ENCODE results near the gene POLR2C.

POLR2C gene

DNA sequence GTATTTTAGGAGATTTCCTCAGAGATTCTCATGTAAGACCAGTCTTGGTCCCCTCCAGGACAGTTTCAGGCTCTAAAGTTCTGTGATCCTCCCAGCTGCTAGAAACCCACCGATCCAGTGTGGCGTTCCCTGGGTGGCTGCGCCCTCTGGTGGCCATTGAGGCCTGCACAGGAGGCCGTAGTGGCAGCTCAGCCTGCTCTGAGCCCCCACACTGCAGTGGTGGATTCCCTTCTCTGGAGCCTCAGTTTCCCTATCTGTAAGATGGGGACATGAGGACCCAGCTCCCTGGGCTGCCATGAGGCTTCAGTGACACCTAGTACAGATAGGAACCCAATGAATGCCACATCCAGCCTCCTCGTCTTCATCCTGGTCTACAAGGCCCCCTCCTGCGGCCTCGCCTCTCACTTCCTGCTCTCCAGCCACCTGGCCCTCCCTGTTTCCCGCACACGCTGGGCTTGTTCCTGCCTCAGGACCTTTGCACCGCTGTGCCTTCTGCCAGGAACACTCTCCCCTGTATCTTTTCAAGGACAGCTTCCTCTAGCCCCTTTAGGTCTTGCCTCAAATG is 57.4 kb downstream of the POLR2C start:
- Histone ChIP-seq H3K4me2 (ENCODE audit: low read depth, low read length, poor library complexity, severe bottlenecking) (no peak overlapping the region), H3K79me2 (ENCODE audit: insufficient read depth, low read length) (no peaks in the 10 kb centered on the region), H3K4me1 (ENCODE audit: insufficient read depth, low read length, poor library complexity, severe bottlenecking) (peaks cover 4% of the 10 kb centered on the region), H3F3A (ENCODE audit: low read depth) (no peaks in the 10 kb centered on the region), H3K9me2 (replicated peaks; ENCODE audit: low read depth, low read length) (no peaks in the 10 kb centered on the region), H3K4me3 (ENCODE audit: low read length, poor library complexity, severe bottlenecking) (no peak overlapping the region), H3K27me3 (ENCODE audit: insufficient read depth, low read length, poor library complexity, severe bottlenecking) (no peaks in the 10 kb centered on the region), H4K20me1 (ENCODE audit: insufficient read depth, low read length, poor library complexity, severe bottlenecking) (no peaks in the 10 kb centered on the region), H2AFZ (ENCODE audit: low read length) (no peak overlapping the region), H3K36me3 (ENCODE audit: insufficient read depth, low read length) (peaks cover 28% of the 10 kb centered on the region; the same call in 1 of the 2 replicates), H3K9ac (ENCODE audit: low read depth, low read length, poor library complexity, severe bottlenecking) (peak overlapping the region; percentile 44), H3K9me3 (ENCODE audit: insufficient read depth, low read depth, low read length) (no peaks in the 10 kb centered on the region)
- TF ChIP-seq, protein P1, sequence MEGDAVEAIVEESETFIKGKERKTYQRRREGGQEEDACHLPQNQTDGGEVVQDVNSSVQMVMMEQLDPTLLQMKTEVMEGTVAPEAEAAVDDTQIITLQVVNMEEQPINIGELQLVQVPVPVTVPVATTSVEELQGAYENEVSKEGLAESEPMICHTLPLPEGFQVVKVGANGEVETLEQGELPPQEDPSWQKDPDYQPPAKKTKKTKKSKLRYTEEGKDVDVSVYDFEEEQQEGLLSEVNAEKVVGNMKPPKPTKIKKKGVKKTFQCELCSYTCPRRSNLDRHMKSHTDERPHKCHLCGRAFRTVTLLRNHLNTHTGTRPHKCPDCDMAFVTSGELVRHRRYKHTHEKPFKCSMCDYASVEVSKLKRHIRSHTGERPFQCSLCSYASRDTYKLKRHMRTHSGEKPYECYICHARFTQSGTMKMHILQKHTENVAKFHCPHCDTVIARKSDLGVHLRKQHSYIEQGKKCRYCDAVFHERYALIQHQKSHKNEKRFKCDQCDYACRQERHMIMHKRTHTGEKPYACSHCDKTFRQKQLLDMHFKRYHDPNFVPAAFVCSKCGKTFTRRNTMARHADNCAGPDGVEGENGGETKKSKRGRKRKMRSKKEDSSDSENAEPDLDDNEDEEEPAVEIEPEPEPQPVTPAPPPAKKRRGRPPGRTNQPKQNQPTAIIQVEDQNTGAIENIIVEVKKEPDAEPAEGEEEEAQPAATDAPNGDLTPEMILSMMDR (conservative IDR thresholded peaks at IDR 0.05; ENCODE audit: low read length) = peak; percentile 99
- no peak for TF ChIP-seq EZH2phosphoT487 (IDR thresholded peaks at IDR 0.05; ENCODE audit: borderline replicate concordance)

All from Loucy (cell line).